ENCODE results near the gene MAP4K4.

The MAP4K4 gene

DNA sequence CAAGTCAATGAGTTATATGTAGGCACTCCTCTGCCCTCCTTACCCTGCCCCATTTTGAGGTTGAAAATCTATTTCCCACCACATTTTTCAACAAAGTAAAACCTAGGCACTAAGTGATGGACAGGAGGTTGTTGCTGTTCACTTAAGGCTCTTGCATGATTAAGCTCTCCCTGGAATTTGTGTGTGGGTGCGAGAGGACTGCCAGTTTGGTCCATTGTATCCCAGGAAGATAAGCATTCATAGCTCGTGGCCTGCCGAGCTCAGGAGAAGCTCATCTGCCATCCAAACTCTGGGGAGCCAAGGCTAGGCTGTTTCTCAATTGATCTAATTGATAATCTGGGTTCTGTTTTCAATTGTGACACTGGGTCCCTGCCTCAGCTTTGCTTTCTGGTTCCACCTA, 4.7 kb upstream of the MAP4K4 start:
- DNase-seq (ENCODE audit: low read depth in 2 of 2), result no peak

DNA sequence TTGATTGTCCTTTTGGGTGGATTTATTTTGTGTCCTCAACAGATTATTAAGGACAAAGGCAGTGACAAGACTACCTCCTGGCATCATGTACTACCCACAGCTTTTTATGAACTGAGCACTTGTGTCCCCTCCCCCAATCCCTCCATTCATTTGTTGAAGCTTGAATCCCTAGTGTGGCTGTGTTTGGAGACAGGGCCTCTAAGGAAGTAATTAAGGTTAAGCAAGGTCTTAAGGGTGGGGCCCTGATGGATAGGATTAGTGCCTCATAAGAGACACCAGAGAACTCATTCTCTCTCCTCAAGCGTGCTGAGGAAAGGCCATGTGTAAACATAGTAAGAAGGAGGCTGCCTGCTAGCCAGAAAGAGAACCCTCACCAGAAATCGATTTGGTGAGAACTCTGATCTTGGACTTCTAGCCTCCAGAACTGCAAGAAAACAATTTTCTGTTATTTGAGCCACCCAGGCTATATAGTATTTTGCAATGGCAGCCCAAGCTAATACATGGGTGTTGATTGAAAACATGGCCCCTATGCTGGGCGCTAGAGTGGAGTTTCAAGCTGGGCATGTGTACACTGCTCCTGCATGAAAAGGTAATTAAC, 3.4 kb upstream of the MAP4K4 start:
- no peak for DNase-seq (ENCODE audit: low read depth in 2 of 2)

DNA sequence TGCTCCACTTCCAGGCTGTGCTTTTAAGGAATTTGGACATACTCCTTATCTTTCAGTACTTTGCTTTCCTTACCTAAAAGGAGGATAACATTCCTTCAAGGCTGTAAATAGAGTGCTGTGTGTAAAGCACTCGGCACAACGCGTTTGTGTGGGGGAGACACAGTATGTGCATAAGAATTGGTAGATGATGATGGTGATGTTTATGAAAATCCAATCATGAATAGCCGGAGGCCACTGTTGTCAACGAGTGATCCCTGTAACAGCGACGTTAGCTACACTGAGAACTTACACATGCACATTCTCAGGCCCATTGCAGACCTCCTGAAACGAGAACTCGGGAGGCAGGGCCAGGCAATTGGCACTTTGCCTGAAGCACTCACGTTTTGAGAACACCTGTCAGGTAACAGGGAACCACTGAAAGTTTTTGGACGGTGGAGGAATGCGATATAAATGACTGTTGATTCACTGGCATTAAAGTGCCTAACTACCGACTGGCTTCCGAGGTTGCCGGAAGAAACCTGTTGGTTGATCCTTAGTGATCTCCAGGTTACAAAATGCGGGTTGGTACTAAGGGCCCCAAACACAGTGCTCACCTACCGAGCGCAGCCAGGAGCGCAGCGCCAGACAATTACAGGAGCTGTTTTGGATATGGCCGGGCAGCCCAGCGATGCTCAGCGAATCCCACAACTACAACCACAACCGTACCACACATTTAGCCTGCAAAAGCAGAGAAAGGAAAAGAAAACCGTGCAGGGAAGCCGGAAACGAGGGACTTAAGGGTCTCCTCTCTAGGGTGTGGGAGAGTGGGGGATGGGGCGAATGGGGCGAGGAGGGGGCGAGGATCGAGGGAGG, 1.0 kb upstream of the MAP4K4 start:
- DNase-seq (ENCODE audit: low read depth in 2 of 2), result no peak

DNA sequence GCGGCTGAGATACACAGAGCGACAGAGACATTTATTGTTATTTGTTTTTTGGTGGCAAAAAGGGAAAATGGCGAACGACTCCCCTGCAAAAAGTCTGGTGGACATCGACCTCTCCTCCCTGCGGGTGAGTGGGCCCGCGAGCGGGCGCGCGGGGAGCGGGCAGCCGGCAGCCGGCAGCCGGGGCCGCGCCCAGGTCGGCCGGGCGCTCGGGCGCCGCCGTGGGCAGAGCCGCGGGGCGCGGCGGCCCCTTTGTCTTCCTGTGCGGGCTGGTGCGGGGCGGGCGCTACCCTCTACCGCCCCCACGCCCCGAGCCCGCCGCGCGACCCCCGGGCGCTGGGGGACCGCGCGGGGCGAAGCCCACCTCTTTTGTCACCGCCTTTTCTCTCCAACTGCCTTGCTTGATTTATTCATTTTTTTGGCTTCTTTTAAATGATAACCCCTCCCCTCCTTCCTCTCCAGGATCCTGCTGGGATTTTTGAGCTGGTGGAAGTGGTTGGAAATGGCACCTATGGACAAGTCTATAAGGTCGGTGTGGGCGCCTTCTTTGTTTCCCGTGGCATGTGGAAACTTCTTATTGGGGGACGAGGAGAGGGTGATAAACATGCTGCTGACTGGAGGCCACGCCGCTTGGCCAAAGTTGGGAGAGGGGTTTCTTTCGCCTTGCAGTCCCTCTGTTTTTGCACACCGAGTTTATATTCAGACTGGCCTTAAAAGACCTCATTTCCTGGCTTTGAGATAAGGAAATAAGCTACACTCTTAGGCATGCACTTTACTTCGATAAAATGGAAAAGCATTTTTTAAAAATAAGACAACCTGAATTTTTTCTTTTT, 722 bp downstream of the MAP4K4 start:
- DNase-seq (ENCODE audit: low read depth in 2 of 2), result no peak

DNA sequence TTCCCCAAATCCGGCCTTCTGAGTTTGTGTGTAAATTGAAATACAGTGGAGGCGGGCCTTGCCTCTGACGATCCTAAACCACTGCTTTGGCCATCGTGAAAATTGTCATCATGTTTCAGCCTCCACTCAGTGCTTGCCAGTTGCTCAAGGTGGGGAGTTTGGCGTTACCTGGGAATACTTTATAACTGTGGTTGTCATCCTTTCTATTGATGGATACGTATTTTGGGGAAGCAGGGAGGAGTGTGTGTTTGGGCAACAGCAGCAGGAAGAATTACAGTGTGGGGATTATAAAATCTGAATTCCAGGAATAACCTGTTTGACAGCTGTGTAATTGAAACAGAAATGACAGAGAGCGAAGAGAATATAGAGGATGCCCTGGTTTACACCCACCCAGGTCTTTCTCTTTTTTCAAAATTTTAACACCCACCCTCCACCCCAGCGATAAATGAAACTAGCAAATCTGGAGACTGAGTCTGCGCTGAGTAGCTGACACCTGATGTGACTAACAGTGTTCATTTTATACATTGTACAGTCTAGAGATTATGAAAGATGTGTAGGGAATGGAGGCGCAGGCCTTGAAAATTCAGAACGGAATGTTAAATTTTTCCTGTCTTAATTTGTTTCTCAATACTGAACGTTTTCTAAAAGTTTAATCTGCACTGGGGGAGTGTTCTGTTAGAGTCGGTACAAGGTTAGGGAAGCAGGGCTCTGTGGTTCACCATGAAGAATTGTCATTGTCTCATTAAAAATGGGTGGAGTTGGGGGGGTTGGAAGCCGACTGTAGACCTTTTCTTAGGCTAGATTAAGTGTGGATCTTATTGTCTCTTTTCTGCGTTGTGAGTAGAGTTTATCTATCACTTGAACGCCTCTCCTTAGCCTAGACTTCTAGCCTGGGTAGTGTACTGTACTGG, 1.6 kb downstream of the MAP4K4 start:
- no peak for DNase-seq (ENCODE audit: low read depth in 2 of 2)

DNA sequence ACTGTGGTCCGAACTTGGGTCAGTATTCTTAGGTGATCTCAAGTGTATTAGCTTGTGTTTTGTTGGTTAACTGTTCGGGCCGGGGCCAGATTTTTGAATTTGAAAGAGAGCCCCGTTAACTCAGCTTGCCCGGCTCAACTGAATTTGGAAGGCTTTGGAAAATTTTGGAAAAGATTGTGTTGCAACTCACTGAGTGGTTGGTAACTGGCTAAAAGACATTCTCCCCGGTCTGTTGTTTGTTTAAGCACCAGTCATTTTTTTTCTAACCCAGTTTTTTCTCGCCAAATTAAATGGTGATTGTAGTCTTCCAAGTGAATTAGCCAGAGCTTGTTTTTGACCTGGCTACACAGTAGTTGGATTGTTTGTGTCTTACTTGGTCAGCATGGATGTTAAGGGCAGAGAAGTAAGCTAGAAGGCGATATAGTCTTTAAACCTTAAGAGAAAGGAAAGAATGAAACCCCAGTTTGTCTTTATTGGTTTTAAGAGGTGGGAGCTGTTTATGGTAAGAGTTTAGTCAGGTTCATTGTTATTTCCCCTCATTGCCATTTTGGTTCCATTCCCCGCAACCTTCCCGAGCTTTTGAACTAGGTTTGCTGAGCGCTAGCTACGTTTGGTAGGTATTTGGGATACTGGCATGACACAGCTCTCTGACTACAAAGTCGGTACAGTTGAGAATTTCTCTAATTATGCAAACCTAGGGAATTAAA, 2.4 kb downstream of the MAP4K4 start:
- DNase-seq (ENCODE audit: low read depth in 2 of 2), result no peak

DNA sequence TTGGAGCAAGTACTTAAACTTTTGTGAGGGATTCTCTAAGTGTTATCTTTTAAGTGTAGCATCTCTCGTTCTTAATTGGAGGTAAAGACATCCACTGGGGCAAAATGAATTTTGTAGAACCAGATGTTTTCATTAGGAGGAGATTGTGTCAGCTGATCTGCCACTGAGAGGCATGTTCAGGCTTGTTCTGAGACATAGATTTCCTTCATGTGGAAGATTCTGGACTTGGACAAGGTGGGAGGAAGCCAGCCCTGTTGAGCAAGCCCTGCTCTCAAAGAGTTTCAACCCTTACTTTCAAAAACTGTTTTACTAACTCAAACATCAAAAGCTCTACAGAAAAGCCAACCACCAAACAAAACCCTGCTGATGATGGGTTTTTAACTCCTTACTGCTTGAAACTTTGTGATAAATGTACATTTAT, 6.5 kb downstream of the MAP4K4 start:
- DNase-seq (ENCODE audit: low read depth in 2 of 2), result peak; percentile 36 to 43

DNA sequence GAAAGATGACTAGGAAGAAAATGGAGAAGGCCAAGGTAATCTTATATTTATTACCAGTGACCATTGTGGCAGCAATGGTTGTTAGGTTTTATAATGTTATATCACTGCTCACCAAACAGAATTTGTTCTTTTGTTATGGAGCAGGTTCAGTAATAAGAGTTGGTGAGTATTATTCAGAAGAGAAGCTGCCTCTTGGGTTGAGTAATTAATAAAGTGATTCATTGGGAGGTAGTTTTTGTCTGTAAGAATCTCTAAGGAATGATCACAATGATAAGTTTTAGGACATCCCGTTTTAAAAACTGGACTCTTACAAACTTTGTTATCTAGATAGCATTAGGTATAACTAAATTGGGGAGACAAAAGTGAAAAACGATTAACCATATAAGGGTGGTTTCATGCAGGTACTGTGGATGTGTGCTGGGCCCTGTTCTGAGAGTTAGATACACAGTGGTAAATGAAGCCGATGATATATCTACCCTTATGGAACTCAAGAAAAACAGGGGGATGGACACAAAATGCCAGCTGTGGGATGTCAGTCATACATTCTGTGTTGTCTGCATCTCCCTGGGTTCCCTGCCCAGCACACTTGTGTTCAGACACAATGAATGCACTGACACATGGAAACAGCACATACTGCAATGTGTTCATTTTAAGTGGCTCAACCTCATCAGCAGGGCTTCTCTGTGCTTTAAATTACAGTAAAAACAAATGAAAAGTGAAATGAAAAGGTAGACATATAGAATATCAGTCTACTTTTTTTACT, 7.5 kb downstream of the MAP4K4 start:
- no peak for DNase-seq (ENCODE audit: low read depth in 2 of 2)

DNA sequence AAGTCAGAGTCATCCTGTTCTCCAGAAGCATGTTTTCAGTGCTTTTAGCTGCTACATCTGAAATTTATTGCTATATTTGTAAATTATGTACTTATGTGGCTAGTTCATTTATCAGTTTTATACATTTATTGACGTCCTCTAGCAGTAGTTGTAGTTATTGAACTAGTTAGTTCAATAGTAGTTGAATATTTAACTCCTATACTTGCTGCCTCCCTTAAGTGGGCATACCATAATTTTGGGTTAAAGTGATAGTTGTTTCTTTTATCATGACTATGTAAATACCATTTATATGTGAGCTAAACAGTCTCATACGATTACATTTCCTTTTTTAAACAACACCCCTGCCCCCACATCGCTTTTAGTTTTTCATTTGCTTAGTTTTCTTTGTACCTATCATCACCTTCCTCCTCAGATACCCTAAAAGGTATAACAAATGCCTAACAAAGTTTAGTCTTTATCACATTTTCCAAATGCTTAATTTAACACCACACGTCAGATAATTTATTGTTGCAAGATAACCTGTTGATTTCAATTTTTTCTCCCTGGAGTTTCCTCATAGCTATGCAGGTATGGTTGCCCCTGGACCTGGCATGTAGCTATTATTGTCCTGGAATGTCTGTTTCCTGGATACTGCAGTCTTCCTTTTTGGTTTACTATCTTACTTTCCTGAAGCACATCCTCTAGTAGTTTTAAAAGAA, 8.8 kb downstream of the MAP4K4 start:
- no peak for DNase-seq (ENCODE audit: low read depth in 2 of 2)

DNA sequence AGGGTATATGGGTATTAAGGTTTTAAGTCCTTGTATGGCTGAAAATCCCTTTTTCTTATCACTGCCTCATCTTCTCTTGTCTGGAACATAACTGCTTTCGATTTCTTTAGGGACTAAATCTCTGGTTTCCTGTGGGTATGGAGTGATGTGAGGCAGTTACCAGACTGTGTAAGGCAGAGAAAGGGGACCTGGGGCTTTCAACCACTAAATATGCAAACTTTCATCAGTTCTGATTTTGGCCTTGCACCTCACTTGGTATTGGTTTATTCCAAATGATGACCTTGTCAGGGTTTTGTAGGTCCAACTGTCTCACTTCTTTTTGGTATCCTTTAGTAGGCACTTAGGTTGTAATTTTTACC, 9.3 kb downstream of the MAP4K4 start:
- DNase-seq (ENCODE audit: low read depth in 2 of 2), result no peak

DNA sequence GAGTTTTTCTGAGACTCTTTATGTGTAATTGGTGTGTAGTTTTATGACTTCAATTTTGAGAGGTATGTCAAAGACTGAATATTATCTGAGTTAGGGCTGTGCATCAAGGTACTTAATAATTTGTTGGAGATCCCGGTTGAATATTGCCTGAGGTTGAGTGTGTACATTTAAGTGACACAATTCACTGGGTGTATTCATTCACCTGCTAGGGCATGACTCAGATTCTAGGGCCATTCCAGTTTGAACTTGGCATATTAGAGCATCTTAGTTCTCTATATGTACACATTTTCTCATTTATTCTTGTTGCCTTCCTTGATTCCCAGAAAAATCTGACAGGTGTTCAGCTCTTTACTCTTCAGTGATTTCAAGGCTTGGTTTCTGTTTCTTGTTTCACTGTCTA, 12.5 kb downstream of the MAP4K4 start:
- DNase-seq (ENCODE audit: low read depth in 2 of 2), result no peak

DNA sequence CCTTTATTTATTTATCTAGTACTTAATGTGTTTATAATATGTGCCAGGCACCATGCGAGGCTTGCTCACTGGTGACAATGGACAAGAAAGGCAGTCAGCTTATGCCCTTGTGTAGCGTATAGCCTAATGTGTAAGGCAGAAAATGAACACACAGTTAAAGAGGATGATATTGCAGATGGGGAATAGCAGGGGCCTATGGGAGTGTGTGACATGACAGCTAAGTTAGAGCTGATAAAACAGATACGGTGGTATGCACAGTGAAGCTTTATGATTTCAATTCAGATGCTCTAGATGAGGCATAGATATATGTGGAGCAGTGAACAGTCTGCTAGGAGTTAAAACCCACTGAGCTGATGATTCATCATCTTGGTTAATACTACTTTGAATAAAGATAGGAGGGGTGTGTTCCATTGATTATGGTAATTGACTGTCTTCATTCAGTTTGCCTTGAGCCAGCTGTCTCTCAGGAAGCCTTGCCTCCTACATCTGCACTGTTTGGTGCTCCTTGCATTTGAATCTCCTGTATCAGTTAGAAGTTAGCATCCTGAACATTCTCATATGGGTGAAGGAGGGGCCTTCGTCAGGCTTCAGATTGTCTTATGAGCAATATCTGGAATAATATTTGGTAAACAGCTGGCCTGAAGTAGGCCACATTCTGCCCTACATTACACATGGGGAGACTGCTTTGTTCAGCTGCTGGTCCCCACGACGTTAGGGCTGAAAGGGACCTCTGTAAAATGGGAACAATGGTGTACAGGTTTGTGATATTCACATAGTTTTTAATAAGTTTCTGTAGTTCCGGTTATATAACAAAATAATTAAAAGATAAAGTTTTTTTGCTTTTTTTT, 13.2 kb downstream of the MAP4K4 start:
- DNase-seq (ENCODE audit: low read depth in 2 of 2), result peak in 1 of 2 experiments; percentile 28

DNA sequence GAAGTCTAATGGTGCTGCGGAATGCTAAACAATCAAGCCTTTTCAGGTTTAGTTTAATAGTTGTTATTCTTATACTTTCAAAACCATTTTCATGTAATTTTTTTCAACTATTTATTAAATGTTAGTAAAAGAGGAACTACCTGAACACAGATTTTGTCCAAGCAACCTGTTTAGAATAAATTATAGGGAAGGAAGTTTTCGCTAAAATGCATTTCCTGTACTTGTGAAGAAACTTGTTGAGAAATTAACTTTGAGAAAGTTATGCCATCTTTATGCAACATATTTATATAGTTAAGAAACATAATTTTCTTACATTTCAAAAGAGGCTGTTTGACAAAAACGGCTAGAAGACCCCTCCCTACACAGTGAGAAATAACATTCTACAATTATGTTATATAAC, 16.6 kb downstream of the MAP4K4 start:
- DNase-seq (ENCODE audit: low read depth in 2 of 2), result no peak

DNA sequence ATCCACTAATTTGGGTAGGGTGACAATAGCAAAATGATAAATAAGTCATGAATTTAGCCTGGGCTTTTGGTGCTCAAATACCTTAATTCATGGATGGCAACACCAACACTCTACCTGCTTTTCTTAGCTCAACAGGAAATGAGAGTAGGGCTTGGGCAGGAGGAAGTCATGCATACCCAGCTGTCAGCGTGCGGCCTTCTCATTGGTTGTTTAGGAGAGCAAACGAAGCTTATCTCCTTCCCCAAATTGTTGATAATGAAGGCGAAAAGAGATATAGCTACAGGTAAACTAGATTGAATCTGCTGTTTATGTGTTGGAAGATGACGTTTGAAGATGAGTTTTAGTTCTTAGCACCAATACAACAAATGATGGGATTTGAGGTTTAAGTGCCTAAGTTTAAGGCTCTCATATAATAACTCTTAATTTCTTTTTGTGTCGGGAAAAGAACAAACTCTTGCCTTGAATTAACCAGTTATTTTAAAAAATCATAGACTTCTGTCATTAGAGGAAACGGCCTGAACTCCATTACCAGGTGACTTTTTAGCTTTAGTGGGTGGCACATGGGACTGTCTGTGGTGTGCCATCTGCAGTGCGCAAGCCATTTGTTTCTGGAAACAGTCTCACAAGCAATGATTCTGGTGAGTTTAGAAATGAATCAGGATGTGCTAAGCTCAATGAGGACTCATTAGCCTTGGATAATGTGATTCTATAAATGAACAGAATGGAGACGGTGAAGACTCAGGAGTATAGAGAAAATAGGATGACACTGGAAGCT, 19.8 kb downstream of the MAP4K4 start:
- no peak for DNase-seq (ENCODE audit: low read depth in 2 of 2)

DNA sequence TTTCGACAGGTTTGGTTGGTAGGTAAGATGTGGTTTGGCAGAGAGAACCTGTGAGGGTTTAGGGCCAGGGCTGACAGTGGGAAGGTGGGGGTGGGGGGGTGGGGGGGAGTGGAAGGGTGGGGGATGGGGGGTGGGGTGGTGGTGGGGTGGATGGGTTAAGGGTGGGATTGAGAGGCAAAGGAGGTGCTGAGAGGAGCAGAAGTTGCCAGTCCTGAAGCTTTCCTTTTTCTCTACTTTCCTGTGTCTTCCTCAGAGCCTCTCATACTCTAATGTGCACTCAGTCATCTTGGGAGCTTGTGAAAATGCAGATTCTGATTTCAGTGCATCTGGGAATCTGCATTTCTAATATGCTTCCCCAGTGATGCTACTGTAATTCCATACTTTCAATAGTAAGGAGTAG, 21.0 kb downstream of the MAP4K4 start:
- no peak for DNase-seq (ENCODE audit: low read depth in 2 of 2)

DNA sequence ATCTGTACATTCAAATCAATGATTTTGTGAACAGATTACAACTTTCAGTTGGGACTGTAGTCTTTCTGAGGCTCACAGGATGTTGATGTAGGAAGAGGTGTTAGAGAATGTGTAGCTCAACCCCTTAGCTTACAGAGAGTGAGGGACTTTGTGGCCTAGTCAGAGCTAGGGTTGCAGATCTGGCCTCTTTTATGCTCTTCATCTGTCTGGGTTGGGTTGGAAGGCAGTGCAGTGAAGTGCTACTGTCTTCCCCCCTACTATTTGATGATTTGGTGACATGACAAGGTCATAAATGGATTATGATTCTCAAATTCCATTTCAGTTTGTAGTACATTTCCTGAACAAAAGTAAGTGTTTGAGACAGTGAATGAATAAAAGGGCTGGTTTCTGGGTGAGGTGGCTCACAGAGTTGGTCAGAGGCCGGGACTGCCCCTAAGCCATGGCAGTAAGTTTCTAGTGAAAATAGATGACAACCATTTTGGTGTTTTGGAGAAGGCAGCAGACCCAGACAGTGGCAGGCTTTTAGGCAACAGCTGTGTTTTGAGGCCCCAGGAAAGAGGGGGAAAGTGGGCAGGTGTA, 21.6 kb downstream of the MAP4K4 start:
- no peak for DNase-seq (ENCODE audit: low read depth in 2 of 2)

DNA sequence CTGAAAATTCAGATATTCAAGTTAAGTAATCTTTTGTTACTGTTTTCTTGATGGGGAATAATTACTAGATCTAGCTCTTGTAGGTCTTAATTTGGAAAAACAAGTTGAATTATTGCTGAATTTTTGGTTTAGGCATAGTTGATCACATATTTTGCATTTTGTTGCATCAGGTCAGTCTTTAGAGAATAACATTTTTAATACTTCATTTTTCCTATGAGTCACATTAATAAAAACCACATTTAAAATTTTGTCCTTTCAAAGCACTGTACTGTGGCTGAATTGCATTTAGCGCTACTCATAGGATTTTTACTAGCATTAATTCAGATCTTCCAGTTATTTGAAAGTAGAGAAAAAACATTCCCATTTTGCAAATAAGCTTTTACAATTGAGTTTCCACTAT, 23.2 kb downstream of the MAP4K4 start:
- DNase-seq (ENCODE audit: low read depth in 2 of 2), result peak; percentile 47 to 60

DNA sequence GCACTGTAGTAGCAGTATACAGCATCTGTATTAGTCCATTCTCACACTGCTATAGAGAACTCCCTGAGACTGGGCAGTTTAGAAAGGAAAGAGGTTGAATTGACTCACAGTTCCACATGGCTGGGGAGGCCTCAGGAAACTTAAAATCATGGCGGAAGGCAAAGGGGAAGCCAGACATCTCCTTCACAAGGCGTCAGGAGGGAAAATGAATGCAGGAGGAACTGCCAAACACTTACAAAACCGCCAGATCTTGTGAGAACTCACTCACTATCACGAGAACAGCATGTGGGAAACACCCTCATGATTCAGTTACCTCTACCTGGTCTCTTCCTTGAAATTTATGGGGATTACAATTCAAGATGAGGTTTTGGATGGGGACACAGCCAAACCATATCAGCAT, 25.4 kb downstream of the MAP4K4 start:
- no peak for DNase-seq (ENCODE audit: low read depth in 2 of 2)
